ENCODE results near the gene CDH13. TPM values are rescaled to one million over a fixed set of nuclear protein-coding genes. Genes with fewer than 3 reads are reported as not detected.

Gene CDH13
- total and polyA plus RNA-seq, 12 donors: 0.86 to 30.6 (median 2.4) TPM

- 53 to 57% (median 56%) methylated on average over 8 of the region's 8 CpGs for WGBS, 4 donors
- no peak overlapping the region for H3K4me3 ChIP-seq
- no peak overlapping the region for H3K27ac ChIP-seq
- H3K9me3 ChIP-seq (replicated peaks in 1 of 3): no peaks in the 10 kb centered on the region
- no peaks in the 10 kb centered on the region for H3K36me3 ChIP-seq (replicated peaks in 1 of 2)
- intact Hi-C loops (cut with DNase I): no loop called here
- peaks cover 31% of the 10 kb centered on the region for H3K27me3 ChIP-seq
- TF ChIP-seq CTCF (IDR thresholded peaks at IDR 0.05) (no peak), POLR2A (IDR thresholded peaks at IDR 0.05) (no peak)
- DNase-seq: no peak
- H3K4me1 ChIP-seq (replicated peaks in 1 of 2): no peaks in the 10 kb centered on the region
Observed at GRCh38 chr16:82629441-82630027, 2.8 kb downstream of the CDH13 start.

- H3K27ac ChIP-seq: no peak overlapping the region
- intact Hi-C loops (cut with DNase I): no loop called here
- H3K4me1 ChIP-seq (replicated peaks in 1 of 2): no peaks in the 10 kb centered on the region
Observed at GRCh38 chr16:82630219-82630618, 3.5 kb downstream of the CDH13 start.

GRCh38 chr16:82630688-82631087, 3.9 kb downstream of the CDH13 start:
- TF ChIP-seq CTCF (IDR thresholded peaks at IDR 0.05) (peak in 1 of 6 experiments; percentile 14), POLR2A (IDR thresholded peaks at IDR 0.05) (no peak)
- no peaks in the 10 kb centered on the region for H3K9me3 ChIP-seq (replicated peaks in 1 of 3)
- H3K4me3 ChIP-seq: no peak overlapping the region
- WGBS, 4 donors: 68 to 81% (median 74%) methylated on average over 3 of the region's 3 CpGs
- intact Hi-C loops (cut with DNase I): no loop called here
- H3K36me3 ChIP-seq (replicated peaks in 1 of 2): no peaks in the 10 kb centered on the region
- no peaks in the 10 kb centered on the region for H3K4me1 ChIP-seq (replicated peaks in 1 of 2)
- no peak overlapping the region for H3K27ac ChIP-seq
- H3K27me3 ChIP-seq: peaks cover 28% of the 10 kb centered on the region
- no peak for DNase-seq

More at GRCh38 chr16:82630219-82630618, 3.5 kb downstream of the CDH13 start:
- no peak for DNase-seq
- WGBS, 4 donors: 55 to 68% (median 60%) methylated on average over 2 of the region's 2 CpGs
- Histone ChIP-seq H3K9me3 (replicated peaks in 1 of 3) (no peaks in the 10 kb centered on the region), H3K4me3 (no peak overlapping the region), H3K27me3 (peaks cover 31% of the 10 kb centered on the region), H3K36me3 (replicated peaks in 1 of 2) (no peaks in the 10 kb centered on the region)
- no peak for TF ChIP-seq POLR2A (IDR thresholded peaks at IDR 0.05)
- TF ChIP-seq CTCF (IDR thresholded peaks at IDR 0.05): no peak

GRCh38 chr16:82631701-82632685, 5.2 kb downstream of the CDH13 start:
- H3K27me3 ChIP-seq: peaks cover 17% of the 10 kb centered on the region
- no peak for DNase-seq
- H3K27ac ChIP-seq: no peak overlapping the region
- no peaks in the 10 kb centered on the region for H3K4me1 ChIP-seq (replicated peaks in 1 of 2)
- H3K36me3 ChIP-seq (replicated peaks in 1 of 2): no peaks in the 10 kb centered on the region
- WGBS, 4 donors: 74 to 81% (median 78%) methylated on average over 9 to 10 of the region's 10 CpGs
- H3K4me3 ChIP-seq: no peak overlapping the region
- intact Hi-C loops (cut with DNase I): no loop called here
- TF ChIP-seq CTCF (IDR thresholded peaks at IDR 0.05) (no peak), POLR2A (IDR thresholded peaks at IDR 0.05) (no peak)
- H3K9me3 ChIP-seq (replicated peaks in 1 of 3): no peaks in the 10 kb centered on the region

Data from adrenal gland (tissue), 12 donors.